Fibroblast of lung (primary cell): ENCODE results near the gene SOCS4. TPM values are rescaled to one million over a fixed set of nuclear protein-coding genes. Genes with fewer than 3 reads are reported as not detected.

Experiments
- DNase-seq, 2 donors: peaks; one replicate each; pipeline versions ENCODE4 v3.0.0 to v3.0.0-alpha.2; 2010; ENCODE audit warnings: low read depth in 2 of 2
- H2AFZ ChIP-seq: 2 replicates; pipeline ENCODE4 v1.5.1; 2012; ENCODE audit warnings: low read length, control low read depth, inconsistent platforms
- H3K27ac ChIP-seq: 2 replicates; pipeline ENCODE4 v1.5.1; 2011; ENCODE audit warnings: low read length, control low read depth; ENCODE audit not compliant: insufficient read depth
- H3K27me3 ChIP-seq: 2 replicates; pipeline ENCODE4 v1.5.1; 2011; ENCODE audit warnings: mild to moderate bottlenecking, low read length; ENCODE audit not compliant: control insufficient read depth, insufficient read depth
- H3K36me3 ChIP-seq: 2 replicates; pipeline ENCODE4 v1.5.1; 2011; ENCODE audit warnings: low read length; ENCODE audit not compliant: control insufficient read depth, insufficient read depth
- H3K4me1 ChIP-seq: 2 replicates; pipeline ENCODE4 v1.5.1; 2011; ENCODE audit warnings: low read length; ENCODE audit not compliant: control insufficient read depth, insufficient read depth; ENCODE audit errors: extremely low read depth
- H3K4me2 ChIP-seq: 2 replicates; pipeline ENCODE4 v1.5.1; 2011; ENCODE audit warnings: low read length, control low read depth; ENCODE audit not compliant: insufficient read depth; ENCODE audit errors: extremely low read depth
- H3K4me3 ChIP-seq, 4 experiments: fragments of 200-600 bp in 1 of 4; sonication (generic) in 1 of 4; replicated peaks in 1 of 4; 2 replicates each; pipeline ENCODE4 v1.5.1; 2011 to 2016; ENCODE audit warnings: low read length in 4 of 4, low read depth in 3 of 4, mild to moderate bottlenecking in 3 of 4, control low read depth in 2 of 4, inconsistent platforms in 1 of 4, mixed read lengths in 1 of 4; ENCODE audit not compliant: insufficient read depth in 1 of 4; ENCODE audit errors: control extremely low read depth in 1 of 4
- H3K79me2 ChIP-seq: 2 replicates; pipeline ENCODE4 v1.5.1; 2012; ENCODE audit warnings: mild to moderate bottlenecking, low read length, inconsistent platforms; ENCODE audit not compliant: control insufficient read depth, insufficient read depth
- H3K9ac ChIP-seq: 2 replicates; pipeline ENCODE4 v1.5.1; 2011; ENCODE audit warnings: mild to moderate bottlenecking, low read length, control low read depth; ENCODE audit not compliant: insufficient read depth
- H3K9me3 ChIP-seq: 2 replicates; pipeline ENCODE4 v1.5.1; 2012; ENCODE audit warnings: low read depth, low read length; ENCODE audit not compliant: control insufficient read depth, insufficient read depth
- H4K20me1 ChIP-seq: 2 replicates; pipeline ENCODE4 v1.5.1; 2011; ENCODE audit warnings: low read length; ENCODE audit not compliant: control insufficient read depth, insufficient read depth; ENCODE audit errors: extremely low read depth
- CTCF ChIP-seq, 2 donors: IDR thresholded peaks in 1 of 2; conservative IDR thresholded peaks in 1 of 2; 1 replicate in 1 of 2; 2 replicates in 1 of 2; pipeline ENCODE4 v1.5.1; 2011 to 2012; ENCODE audit warnings: low read length in 2 of 2, control low read depth in 1 of 2, inconsistent platforms in 1 of 2, low read depth in 1 of 2, mild to moderate bottlenecking in 1 of 2
- EZH2 ChIP-seq: IDR thresholded peaks from 2 replicates; pipeline ENCODE4 v1.5.1; 2012; ENCODE audit warnings: low read length, control low read depth, mild to moderate bottlenecking; ENCODE audit errors: missing control alignments
- polyA plus RNA-seq, 2 donors: library from polyadenylated mRNA; depleted of rRNA in 1 of 2; stranded (reverse) in 1 of 2; unstranded in 1 of 2; fragments of >200 nt; gene quantifications; 2 replicates each; pipeline ENCODE4 v1.2.1, GENCODE V29; 2011 to 2012; ENCODE audit warnings: missing spikeins in 1 of 2
- total RNA-seq: library from RNA; depleted of rRNA; stranded (reverse); fragments of >200 nt; gene quantifications from 2 replicates; pipeline ENCODE4 v1.2.1, GENCODE V29; 2014

Gene SOCS4
- total and polyA plus RNA-seq, 2 donors (not counting 1 experiment from before 2014, with no cell fraction given): 11.5 to 19.2 TPM

DNA sequence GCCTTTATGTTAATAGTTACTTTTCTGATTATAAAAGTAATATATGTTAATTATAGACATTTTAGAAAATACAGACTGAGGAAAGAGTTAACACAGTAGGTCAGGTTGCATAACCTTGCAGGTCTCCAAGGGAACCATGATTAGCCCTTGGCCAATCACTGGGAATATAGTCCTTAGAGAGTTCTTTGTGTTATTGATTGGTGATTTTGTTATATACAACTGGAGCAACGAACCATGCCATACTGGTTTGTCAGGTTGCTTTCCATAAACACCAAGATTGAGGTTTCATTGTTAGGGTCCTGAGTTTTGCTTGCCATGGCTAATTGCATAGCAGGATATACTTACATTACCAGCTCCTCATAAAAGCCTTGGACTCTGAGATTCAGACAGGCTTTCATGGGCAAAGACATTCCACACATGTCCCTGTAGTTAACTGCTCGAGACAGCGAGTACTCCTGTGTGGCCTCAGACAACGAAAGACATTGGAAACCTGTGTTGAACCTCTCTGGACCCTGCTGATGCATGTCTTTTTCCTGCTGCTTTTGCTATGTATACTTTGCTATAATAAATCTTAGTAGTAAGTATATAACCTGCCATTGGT lies 58.1 kb downstream of the SOCS4 start:
- no peaks in the 10 kb centered on the region for H3K9me3 ChIP-seq
- no peaks in the 10 kb centered on the region for H4K20me1 ChIP-seq
- DNase-seq: no peak
- no peak for TF ChIP-seq CTCF (conservative IDR thresholded peaks at IDR 0.05 in 1 of 2, IDR thresholded peaks at IDR 0.05 in 1 of 2; ENCODE audit: low read depth in 1 of 2, low read length in 2 of 2)
- TF ChIP-seq EZH2: no peak
- no peak overlapping the region for H2AFZ ChIP-seq
- no peak overlapping the region for H3K27ac ChIP-seq
- H3K27me3 ChIP-seq: no peaks in the 10 kb centered on the region
- peaks cover 3% of the 10 kb centered on the region for H3K4me1 ChIP-seq
- H3K4me3 ChIP-seq: no peak overlapping the region
- no peak overlapping the region for H3K4me2 ChIP-seq
- no peaks in the 10 kb centered on the region for H3K36me3 ChIP-seq
- no peaks in the 10 kb centered on the region for H3K79me2 ChIP-seq
- no peak overlapping the region for H3K9ac ChIP-seq

DNA sequence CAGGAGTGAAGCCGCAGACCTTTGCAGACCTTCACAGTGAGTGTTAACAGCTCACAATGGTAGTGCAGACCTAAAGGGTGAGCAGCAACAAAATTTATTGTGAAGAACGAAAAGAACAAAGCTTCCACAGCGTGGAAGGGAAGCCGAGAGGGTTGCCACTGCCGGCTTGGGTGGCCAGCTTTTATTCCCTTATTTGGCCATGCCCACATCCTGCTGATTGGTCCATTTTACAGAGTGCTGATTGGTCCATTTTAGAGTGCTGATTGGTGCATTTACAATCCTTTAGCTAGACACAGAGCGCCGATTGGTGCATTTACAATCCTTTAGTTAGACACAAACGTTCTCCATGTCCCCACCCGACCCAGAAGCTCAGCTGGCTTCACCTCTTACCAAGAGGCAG lies 59.9 kb downstream of the SOCS4 start:
- Histone ChIP-seq H3K4me3 (no peak overlapping the region), H3K9ac (no peak overlapping the region), H3K4me2 (no peak overlapping the region), H3K79me2 (no peaks in the 10 kb centered on the region), H4K20me1 (no peaks in the 10 kb centered on the region), H3K4me1 (peaks cover 3% of the 10 kb centered on the region), H3K36me3 (no peaks in the 10 kb centered on the region), H3K27me3 (no peaks in the 10 kb centered on the region), H2AFZ (no peak overlapping the region), H3K9me3 (no peaks in the 10 kb centered on the region), H3K27ac (no peak overlapping the region)
- no peak for TF ChIP-seq CTCF (conservative IDR thresholded peaks at IDR 0.05 in 1 of 2, IDR thresholded peaks at IDR 0.05 in 1 of 2; ENCODE audit: low read depth in 1 of 2, low read length in 2 of 2)
- DNase-seq: no peak

DNA sequence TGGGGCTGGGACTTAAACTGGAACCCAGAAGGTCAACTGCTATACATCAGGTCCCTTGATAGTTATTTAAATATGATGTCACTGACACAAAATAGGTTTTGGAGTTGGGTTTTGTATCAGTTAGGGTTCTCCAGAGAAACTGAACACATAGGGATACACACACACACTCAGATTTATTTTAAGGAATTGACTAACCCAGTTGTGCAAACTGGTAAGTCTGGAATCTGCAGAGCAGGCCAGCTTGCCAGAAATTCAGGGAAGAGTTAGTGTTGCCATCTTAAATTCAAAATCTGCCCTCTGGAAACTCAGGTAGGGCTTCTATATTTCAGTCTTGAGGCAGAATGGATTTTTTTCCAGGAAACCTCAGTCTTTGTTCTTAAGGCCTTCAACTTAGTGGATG lies 61.3 kb downstream of the SOCS4 start:
- Histone ChIP-seq H3K9ac (no peak overlapping the region), H2AFZ (no peak overlapping the region), H3K4me1 (peaks cover 3% of the 10 kb centered on the region), H3K27me3 (no peaks in the 10 kb centered on the region), H3K9me3 (no peaks in the 10 kb centered on the region), H3K4me2 (no peak overlapping the region), H3K36me3 (no peaks in the 10 kb centered on the region), H3K79me2 (no peaks in the 10 kb centered on the region), H3K27ac (no peak overlapping the region), H3K4me3 (no peak overlapping the region), H4K20me1 (no peaks in the 10 kb centered on the region)
- TF ChIP-seq CTCF (conservative IDR thresholded peaks at IDR 0.05 in 1 of 2, IDR thresholded peaks at IDR 0.05 in 1 of 2; ENCODE audit: low read depth in 1 of 2, low read length in 2 of 2) (no peak), EZH2 (no peak)
- no peak for DNase-seq
